WTC11 (cell line): ENCODE measurements around the gene ZNF605. TPM values are rescaled to one million over a fixed set of nuclear protein-coding genes. Genes with fewer than 3 reads are reported as not detected.
A peak's percentile ranks its signal among the peaks of the same experiment; 100 is the strongest.
"Not testable (repeated sequence)": the region's sequence is repeated elsewhere in the genome, so short reads cannot be mapped to it uniquely, and the experiment has no call there.

ENCODE experiments used
- ATAC-seq: fragments of 200-7000 bp; cut with Tn5 transposase; 2 replicates; pipeline ENCODE4 v1.10.0; 2021; ENCODE audit warnings: mild to moderate bottlenecking, moderate library complexity
- CTCF ChIA-PET: fragments of 300-600 bp; sonication (Branson Sonifier 250); formaldehyde crosslinking; loops from one replicate; lab custom pipeline; 2021; ENCODE audit warnings: antibody characterized with exemption; lab: Charles Lee
- POLR2A ChIA-PET: fragments of 350-600 bp; sonication (Branson Sonifier 250); formaldehyde crosslinking; loops from one replicate; lab custom pipeline; 2021; ENCODE audit warnings: antibody characterized with exemption; lab: Charles Lee
- DNase-seq: peaks from one replicate; pipeline ENCODE4 v3.0.0; 2021; ENCODE audit warnings: low spot score
- H3K27ac Mint-ChIP-seq: 2 replicates; pipeline ENCODE4 v1.8.0; 2021; ENCODE audit warnings: mixed read lengths
- H3K27me3 Mint-ChIP-seq: 2 replicates; pipeline ENCODE4 v1.8.0; 2021; ENCODE audit warnings: low read depth, mild to moderate bottlenecking, moderate library complexity, mixed read lengths
- H3K36me3 Mint-ChIP-seq: 2 replicates; pipeline ENCODE4 v1.8.0; 2021; ENCODE audit warnings: mixed read lengths
- H3K4me1 Mint-ChIP-seq: 2 replicates; pipeline ENCODE4 v1.8.0; 2022; ENCODE audit warnings: mixed read lengths
- H3K4me3 Mint-ChIP-seq: 2 replicates; pipeline ENCODE4 v1.8.0; 2021; ENCODE audit warnings: mild to moderate bottlenecking, moderate library complexity, mixed read lengths
- H3K9me3 Mint-ChIP-seq: 2 replicates; pipeline ENCODE4 v1.8.0; 2021; ENCODE audit warnings: mixed read lengths
- GTF2I ChIP-seq: fragments of 250-450 bp; sonication (Bioruptor Pico); conservative IDR thresholded peaks from 2 replicates; pipeline ENCODE4 v1.4.0; 2021; ENCODE audit warnings: mild to moderate bottlenecking
- IRF2 ChIP-seq: sonication (generic); formaldehyde crosslinking; IDR thresholded peaks from 2 replicates; pipeline ENCODE4 v1.8.0; 2022; ENCODE audit warnings: low read depth, missing genetic modification reagents, borderline replicate concordance
- MXD4 ChIP-seq: fragments of 250-450 bp; sonication (Bioruptor Pico); IDR thresholded peaks from 2 replicates; pipeline ENCODE4 v1.8.0; 2021; ENCODE audit warnings: mild to moderate bottlenecking, moderate library complexity, borderline replicate concordance
- TEAD4 ChIP-seq: sonication (generic); formaldehyde crosslinking; IDR thresholded peaks from 2 replicates; pipeline ENCODE4 v1.8.0; 2022; ENCODE audit warnings: mild to moderate bottlenecking, missing genetic modification reagents
- ZNF121 ChIP-seq: sonication (generic); formaldehyde crosslinking; IDR thresholded peaks from 2 replicates; pipeline ENCODE4 v1.8.0; 2023; ENCODE audit warnings: missing genetic modification reagents
- ZNF138 ChIP-seq: sonication (generic); formaldehyde crosslinking; conservative IDR thresholded peaks from 2 replicates; pipeline ENCODE4 v1.8.1; 2022; ENCODE audit warnings: mild to moderate bottlenecking, moderate library complexity, missing genetic modification reagents
- ZNF423 ChIP-seq: fragments of 250-450 bp; sonication (Bioruptor Pico); IDR thresholded peaks from 2 replicates; pipeline ENCODE4 v2.1.2; 2022; ENCODE audit warnings: mild to moderate bottlenecking, moderate library complexity
- total RNA-seq: library from RNA; stranded (reverse); gene quantifications from 3 replicates; pipeline ENCODE4 v1.2.3, GENCODE V29; 2021
- TF ChIP-seq, protein P1 (sequence below): sonication (generic); formaldehyde crosslinking; IDR thresholded peaks from 2 replicates; pipeline ENCODE4 v1.8.0; 2022; ENCODE audit warnings: mild to moderate bottlenecking, missing genetic modification reagents
- TF ChIP-seq, protein P2 (sequence below): sonication (generic); formaldehyde crosslinking; IDR thresholded peaks from 2 replicates; pipeline ENCODE4 v1.8.1; 2022; ENCODE audit warnings: mild to moderate bottlenecking, moderate library complexity, missing genetic modification reagents
- TF ChIP-seq, protein P3 (sequence below): sonication (generic); formaldehyde crosslinking; IDR thresholded peaks from 2 replicates; pipeline ENCODE4 v1.8.0; 2023; ENCODE audit warnings: mild to moderate bottlenecking, missing genetic modification reagents
- TF ChIP-seq, protein P4 (sequence below): sonication (generic); formaldehyde crosslinking; IDR thresholded peaks from 2 replicates; pipeline ENCODE4 v1.8.1; 2022; ENCODE audit warnings: missing genetic modification reagents, borderline replicate concordance
- TF ChIP-seq, protein P5 (sequence below): sonication (generic); formaldehyde crosslinking; IDR thresholded peaks from 2 replicates; pipeline ENCODE4 v1.8.1; 2023; ENCODE audit warnings: mild to moderate bottlenecking, moderate library complexity, missing genetic modification reagents
- TF ChIP-seq, protein P6 (sequence below): sonication (generic); formaldehyde crosslinking; IDR thresholded peaks from 2 replicates; pipeline ENCODE4 v1.8.1; 2022; ENCODE audit warnings: low read depth, missing genetic modification reagents, borderline replicate concordance
- TF ChIP-seq, protein P7 (sequence below): fragments of 250-450 bp; sonication (Bioruptor Pico); IDR thresholded peaks from 2 replicates; pipeline ENCODE4 v1.9.0; 2021; ENCODE audit warnings: mild to moderate bottlenecking, borderline replicate concordance
- TF ChIP-seq, protein P8 (sequence below): sonication (generic); formaldehyde crosslinking; IDR thresholded peaks from 2 replicates; pipeline ENCODE4 v1.8.1; 2023; ENCODE audit warnings: mild to moderate bottlenecking, missing genetic modification reagents

ZNF605 gene
- total RNA-seq, 1 experiment from 2014 or later: 21.1 TPM

DNA sequence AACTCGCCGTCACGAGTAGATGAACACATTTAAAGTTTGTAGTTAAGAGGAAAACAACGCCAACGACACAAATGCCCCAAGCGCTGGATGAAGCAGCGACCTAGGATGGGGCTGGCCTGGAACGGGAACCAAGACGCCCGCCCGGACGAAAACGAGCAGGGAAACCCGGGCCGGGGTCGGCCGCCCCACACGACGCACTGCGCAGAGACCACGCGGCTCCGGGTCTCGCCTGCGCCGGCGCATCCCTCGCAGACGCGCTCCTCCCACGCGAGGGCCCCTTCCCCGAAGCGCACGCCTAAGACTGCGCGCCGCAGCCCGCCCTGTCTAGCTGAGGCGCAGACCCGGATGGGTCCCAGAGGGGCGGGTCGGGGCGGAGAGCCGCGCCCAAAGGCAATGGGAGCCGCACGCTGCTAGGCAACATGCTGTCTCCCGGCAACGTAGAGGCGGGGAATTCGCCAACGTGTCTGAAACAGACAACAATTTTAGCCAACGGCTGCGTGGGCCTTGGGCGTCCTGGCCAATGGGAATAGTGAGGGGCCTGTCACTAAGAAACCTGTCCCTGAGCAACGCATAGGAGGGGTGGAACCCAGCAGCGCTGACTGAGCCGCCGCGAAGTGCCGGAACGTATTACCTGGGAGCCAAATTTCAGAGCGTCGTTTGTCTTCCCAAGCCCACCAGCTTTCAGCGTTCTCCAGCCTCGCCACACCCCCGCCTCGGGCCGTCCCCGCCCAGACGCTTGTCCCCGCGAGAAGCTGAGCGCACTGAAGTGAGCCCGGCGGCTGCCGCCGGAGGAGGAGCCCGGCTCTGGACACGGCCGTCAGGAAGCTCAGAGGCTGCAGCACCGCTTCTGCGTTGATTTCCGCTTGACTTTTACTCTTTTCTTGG is 47.7 kb downstream of the ZNF605 start (continued):
- TF ChIP-seq, protein P1, sequence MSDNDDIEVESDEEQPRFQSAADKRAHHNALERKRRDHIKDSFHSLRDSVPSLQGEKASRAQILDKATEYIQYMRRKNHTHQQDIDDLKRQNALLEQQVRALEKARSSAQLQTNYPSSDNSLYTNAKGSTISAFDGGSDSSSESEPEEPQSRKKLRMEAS (CRISPR knock-in tag): peak; percentile 94
- TF ChIP-seq, protein P2, sequence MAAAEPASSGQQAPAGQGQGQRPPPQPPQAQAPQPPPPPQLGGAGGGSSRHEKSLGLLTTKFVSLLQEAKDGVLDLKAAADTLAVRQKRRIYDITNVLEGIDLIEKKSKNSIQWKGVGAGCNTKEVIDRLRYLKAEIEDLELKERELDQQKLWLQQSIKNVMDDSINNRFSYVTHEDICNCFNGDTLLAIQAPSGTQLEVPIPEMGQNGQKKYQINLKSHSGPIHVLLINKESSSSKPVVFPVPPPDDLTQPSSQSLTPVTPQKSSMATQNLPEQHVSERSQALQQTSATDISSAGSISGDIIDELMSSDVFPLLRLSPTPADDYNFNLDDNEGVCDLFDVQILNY (CRISPR knock-in tag): peak; percentile 85; the same call in 1 of the 2 replicates
- TF ChIP-seq ZNF423 (CRISPR knock-in tag) (no peak), ZNF138 (CRISPR knock-in tag) (peak; percentile 85)
- TF ChIP-seq, all 79 proteins: peak for 21

DNA sequence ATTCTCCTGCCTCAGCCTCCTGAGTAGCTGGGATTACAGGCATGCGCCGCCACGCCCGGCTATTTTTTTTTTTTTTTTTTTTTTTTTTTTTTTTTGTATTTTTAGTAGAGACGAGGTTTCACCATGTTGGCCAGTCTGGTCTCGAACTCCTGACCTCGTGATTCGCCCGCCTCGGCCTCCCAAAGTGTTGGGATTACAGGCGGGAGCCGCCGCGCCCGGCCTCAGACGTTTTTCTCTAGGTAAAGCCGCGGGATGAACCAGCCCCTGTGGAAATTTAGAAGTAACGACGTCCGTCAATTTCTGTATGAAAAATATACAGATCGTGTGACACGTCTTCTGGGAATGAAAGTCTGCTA is 48.3 kb downstream of the ZNF605 start:
- not testable (repeated sequence) for H3K4me1 Mint-ChIP-seq, ATAC-seq, H3K36me3 Mint-ChIP-seq
- Mint-ChIP-seq H3K27ac (peak overlapping the region; percentile 52; the same call in 1 of the 2 replicates), H3K9me3 (peaks cover 22% of the 10 kb centered on the region), H3K4me3 (peak overlapping the region; percentile 82), H3K27me3 (peaks cover 52% of the 10 kb centered on the region)
- CTCF ChIA-PET: interaction anchor here (0.6 to 1.2 kb wide), 2 partner anchors 139 to 153 kb away, joined by 3 read pairs; no protein-coding TSS in a partner anchor
- peak; percentile 34 for DNase-seq
- POLR2A ChIA-PET: interaction anchor here (1.4 kb wide), 1 partner anchor 14 kb away, joined by 3 read pairs; no protein-coding TSS in a partner anchor

DNA sequence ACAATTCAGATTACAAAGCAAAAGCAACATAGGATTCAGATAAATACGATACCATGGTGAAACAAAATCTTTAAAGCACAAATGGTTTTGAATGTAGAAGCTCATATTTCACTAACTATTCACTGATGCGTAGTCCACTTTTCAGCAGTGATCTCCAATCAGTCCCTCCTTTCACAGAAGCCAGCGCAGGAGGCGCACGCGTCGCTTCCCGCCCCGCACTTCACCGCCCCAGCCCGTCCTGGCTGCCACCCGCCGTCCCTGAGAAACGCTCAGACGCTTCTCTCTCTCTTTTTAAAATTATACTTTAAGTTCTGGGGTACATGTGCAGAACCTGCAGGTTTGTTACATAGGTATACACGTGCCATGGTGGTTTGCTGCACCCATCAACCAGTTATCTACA is 48.9 kb downstream of the ZNF605 start:
- CTCF ChIA-PET: interaction anchor here (1.2 kb wide), 1 partner anchor 139 kb away, joined by 3 read pairs; no protein-coding TSS in a partner anchor
- POLR2A ChIA-PET: no interaction called here
- TF ChIP-seq, protein P3, sequence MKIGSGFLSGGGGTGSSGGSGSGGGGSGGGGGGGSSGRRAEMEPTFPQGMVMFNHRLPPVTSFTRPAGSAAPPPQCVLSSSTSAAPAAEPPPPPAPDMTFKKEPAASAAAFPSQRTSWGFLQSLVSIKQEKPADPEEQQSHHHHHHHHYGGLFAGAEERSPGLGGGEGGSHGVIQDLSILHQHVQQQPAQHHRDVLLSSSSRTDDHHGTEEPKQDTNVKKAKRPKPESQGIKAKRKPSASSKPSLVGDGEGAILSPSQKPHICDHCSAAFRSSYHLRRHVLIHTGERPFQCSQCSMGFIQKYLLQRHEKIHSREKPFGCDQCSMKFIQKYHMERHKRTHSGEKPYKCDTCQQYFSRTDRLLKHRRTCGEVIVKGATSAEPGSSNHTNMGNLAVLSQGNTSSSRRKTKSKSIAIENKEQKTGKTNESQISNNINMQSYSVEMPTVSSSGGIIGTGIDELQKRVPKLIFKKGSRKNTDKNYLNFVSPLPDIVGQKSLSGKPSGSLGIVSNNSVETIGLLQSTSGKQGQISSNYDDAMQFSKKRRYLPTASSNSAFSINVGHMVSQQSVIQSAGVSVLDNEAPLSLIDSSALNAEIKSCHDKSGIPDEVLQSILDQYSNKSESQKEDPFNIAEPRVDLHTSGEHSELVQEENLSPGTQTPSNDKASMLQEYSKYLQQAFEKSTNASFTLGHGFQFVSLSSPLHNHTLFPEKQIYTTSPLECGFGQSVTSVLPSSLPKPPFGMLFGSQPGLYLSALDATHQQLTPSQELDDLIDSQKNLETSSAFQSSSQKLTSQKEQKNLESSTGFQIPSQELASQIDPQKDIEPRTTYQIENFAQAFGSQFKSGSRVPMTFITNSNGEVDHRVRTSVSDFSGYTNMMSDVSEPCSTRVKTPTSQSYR (CRISPR knock-in tag): no peak
- TF ChIP-seq, protein P4, sequence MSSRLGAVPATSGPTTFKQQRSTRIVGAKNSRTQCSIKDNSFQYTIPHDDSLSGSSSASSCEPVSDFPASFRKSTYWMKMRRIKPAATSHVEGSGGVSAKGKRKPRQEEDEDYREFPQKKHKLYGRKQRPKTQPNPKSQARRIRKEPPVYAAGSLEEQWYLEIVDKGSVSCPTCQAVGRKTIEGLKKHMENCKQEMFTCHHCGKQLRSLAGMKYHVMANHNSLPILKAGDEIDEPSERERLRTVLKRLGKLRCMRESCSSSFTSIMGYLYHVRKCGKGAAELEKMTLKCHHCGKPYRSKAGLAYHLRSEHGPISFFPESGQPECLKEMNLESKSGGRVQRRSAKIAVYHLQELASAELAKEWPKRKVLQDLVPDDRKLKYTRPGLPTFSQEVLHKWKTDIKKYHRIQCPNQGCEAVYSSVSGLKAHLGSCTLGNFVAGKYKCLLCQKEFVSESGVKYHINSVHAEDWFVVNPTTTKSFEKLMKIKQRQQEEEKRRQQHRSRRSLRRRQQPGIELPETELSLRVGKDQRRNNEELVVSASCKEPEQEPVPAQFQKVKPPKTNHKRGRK (CRISPR knock-in tag): no peak
- TF ChIP-seq ZNF121: no peak
- no peak for TF ChIP-seq IRF2 (CRISPR knock-in tag)
- TF ChIP-seq, protein P5, sequence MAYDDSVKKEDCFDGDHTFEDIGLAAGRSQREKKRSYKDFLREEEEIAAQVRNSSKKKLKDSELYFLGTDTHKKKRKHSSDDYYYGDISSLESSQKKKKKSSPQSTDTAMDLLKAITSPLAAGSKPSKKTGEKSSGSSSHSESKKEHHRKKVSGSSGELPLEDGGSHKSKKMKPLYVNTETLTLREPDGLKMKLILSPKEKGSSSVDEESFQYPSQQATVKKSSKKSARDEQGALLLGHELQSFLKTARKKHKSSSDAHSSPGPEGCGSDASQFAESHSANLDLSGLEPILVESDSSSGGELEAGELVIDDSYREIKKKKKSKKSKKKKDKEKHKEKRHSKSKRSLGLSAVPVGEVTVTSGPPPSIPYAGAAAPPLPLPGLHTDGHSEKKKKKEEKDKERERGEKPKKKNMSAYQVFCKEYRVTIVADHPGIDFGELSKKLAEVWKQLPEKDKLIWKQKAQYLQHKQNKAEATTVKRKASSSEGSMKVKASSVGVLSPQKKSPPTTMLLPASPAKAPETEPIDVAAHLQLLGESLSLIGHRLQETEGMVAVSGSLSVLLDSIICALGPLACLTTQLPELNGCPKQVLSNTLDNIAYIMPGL (CRISPR knock-in tag): no peak
- TF ChIP-seq, protein P6, sequence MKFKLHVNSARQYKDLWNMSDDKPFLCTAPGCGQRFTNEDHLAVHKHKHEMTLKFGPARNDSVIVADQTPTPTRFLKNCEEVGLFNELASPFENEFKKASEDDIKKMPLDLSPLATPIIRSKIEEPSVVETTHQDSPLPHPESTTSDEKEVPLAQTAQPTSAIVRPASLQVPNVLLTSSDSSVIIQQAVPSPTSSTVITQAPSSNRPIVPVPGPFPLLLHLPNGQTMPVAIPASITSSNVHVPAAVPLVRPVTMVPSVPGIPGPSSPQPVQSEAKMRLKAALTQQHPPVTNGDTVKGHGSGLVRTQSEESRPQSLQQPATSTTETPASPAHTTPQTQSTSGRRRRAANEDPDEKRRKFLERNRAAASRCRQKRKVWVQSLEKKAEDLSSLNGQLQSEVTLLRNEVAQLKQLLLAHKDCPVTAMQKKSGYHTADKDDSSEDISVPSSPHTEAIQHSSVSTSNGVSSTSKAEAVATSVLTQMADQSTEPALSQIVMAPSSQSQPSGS (CRISPR knock-in tag): no peak
- TF ChIP-seq MXD4: no peak
- TF ChIP-seq GTF2I (CRISPR knock-in tag): no peak
- TF ChIP-seq, protein P7, sequence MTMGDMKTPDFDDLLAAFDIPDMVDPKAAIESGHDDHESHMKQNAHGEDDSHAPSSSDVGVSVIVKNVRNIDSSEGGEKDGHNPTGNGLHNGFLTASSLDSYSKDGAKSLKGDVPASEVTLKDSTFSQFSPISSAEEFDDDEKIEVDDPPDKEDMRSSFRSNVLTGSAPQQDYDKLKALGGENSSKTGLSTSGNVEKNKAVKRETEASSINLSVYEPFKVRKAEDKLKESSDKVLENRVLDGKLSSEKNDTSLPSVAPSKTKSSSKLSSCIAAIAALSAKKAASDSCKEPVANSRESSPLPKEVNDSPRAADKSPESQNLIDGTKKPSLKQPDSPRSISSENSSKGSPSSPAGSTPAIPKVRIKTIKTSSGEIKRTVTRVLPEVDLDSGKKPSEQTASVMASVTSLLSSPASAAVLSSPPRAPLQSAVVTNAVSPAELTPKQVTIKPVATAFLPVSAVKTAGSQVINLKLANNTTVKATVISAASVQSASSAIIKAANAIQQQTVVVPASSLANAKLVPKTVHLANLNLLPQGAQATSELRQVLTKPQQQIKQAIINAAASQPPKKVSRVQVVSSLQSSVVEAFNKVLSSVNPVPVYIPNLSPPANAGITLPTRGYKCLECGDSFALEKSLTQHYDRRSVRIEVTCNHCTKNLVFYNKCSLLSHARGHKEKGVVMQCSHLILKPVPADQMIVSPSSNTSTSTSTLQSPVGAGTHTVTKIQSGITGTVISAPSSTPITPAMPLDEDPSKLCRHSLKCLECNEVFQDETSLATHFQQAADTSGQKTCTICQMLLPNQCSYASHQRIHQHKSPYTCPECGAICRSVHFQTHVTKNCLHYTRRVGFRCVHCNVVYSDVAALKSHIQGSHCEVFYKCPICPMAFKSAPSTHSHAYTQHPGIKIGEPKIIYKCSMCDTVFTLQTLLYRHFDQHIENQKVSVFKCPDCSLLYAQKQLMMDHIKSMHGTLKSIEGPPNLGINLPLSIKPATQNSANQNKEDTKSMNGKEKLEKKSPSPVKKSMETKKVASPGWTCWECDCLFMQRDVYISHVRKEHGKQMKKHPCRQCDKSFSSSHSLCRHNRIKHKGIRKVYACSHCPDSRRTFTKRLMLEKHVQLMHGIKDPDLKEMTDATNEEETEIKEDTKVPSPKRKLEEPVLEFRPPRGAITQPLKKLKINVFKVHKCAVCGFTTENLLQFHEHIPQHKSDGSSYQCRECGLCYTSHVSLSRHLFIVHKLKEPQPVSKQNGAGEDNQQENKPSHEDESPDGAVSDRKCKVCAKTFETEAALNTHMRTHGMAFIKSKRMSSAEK: no peak
- TF ChIP-seq, protein P8, sequence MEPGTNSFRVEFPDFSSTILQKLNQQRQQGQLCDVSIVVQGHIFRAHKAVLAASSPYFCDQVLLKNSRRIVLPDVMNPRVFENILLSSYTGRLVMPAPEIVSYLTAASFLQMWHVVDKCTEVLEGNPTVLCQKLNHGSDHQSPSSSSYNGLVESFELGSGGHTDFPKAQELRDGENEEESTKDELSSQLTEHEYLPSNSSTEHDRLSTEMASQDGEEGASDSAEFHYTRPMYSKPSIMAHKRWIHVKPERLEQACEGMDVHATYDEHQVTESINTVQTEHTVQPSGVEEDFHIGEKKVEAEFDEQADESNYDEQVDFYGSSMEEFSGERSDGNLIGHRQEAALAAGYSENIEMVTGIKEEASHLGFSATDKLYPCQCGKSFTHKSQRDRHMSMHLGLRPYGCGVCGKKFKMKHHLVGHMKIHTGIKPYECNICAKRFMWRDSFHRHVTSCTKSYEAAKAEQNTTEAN: no peak
- TF ChIP-seq TEAD4 (CRISPR knock-in tag): no peak

More for the DNA sequence above, 48.9 kb downstream of the ZNF605 start:
- H3K9me3 Mint-ChIP-seq: peaks cover 19% of the 10 kb centered on the region
- ATAC-seq (no peak), DNase-seq (no peak)
- peak overlapping the region; percentile 82 for H3K4me3 Mint-ChIP-seq
- peaks cover 52% of the 10 kb centered on the region for H3K27me3 Mint-ChIP-seq
- H3K4me1 Mint-ChIP-seq: peaks cover 10% of the 10 kb centered on the region
- peaks cover 4% of the 10 kb centered on the region; the same call in 1 of the 2 replicates for H3K36me3 Mint-ChIP-seq
- no peak overlapping the region for H3K27ac Mint-ChIP-seq
